HG02798 (cell line): ENCODE results near the gene CNKSR2.

Experiments
- ATAC-seq: cut with Tn5 transposase; IDR thresholded peaks from one replicate; pipeline ENCODE4 v1.9.1; 2021; ENCODE audit warnings: mild to moderate bottlenecking; ENCODE audit not compliant: unreplicated experiment, poor library complexity

CNKSR2 gene

DNA sequence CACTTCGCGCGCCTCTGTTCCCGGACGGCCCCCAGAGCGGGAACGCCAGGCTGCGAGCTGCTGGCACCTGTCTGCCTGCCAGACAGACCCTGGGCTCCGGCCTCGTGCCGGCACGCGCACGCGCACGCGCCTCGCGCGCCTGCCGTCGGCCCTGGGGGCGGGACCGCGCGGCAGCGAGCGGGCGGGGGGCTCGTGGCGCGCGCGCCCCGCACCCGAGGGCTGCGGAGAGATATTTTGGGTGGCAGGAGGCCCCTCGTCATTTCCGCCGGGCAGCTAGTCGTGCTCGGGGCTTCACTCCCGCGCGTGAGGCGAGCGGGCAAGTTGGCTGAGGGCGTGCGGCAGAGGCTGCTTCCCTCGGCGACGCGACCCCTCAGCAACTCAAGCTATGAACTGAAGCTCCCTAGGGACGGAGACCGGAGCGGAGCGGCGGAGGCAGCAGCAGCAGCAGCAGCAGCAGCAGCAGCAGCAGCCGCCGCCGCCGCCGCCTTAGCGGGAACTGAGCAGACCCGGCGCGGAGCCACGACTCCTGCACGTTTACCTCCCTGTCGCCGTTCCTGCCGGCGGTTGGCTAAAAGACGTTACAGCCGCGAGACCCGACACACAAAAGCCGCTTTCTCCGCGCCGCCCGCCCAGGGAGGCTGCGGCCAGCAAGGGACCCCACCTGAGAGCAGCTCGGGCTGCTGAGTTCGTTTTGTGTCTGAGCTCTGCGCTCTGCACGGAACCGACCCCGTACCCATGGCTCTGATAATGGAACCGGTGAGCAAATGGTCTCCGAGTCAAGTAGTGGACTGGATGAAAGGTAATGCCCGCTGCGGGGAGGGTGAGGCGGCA lies at the start of gene CNKSR2:
TSS of gene CNKSR2 (plus strand) at position 256 of the 831 bp plus-strand sequence. CDS start at position 736, 480 bp downstream.
- ATAC-seq, result peak; percentile 88

DNA sequence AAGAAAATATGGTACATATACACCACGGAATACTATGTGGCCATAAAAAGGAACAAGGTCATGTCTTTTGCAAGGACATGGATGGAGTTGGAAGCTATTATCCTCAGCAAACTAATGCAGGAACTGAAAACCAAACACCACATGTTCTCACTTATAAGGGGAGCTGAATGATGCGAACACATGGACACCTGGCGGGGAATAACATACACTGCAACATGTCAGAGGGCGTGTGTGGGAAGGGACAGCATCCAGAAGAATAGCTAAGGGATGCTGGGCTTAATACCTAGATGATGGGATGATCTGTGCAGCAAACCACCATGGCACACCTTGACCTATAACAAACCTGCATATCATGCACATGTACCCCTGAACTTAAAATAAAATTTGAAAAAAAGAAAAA lies 19.5 kb upstream of the CNKSR2 start:
- ATAC-seq, result no peak

DNA sequence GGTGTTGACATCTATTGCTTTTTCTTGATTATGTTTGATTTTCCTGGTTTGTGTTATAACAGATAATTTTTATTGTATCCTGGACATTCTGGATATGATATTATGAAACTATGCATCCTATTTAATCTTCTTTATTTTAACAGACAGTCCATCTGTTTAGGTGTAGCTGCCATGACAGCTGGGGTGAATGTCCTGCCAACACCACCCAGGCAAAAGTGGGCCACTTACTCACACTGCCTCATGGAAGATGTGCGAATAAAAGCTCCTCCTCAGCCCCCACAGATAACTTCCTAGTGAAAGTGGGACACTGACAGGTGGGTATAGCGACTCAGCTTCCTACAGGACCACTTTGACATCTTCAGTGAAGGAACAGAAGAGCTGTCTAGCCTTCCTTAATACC lies 18.4 kb upstream of the CNKSR2 start:
- ATAC-seq, result no peak

DNA sequence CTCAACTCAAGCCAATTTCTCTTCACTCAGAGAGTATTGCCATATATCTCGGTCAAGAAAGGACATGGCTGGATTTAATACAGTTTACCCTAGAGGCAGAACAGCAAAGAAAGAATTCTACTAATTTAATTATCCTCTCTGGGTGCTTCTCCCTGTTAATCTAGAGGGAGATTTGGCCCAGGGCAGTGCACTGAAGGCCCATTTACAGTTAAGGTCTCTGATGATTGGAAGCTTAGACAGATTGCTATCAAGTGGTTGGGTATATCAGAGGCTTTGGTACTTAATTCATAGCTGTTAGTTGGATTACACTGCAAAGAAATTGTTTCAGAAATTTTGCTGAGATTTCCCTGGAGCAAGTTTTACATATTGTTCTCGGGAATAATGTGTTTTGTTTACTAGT lies 4.6 kb upstream of the CNKSR2 start:
- no peak for ATAC-seq

DNA sequence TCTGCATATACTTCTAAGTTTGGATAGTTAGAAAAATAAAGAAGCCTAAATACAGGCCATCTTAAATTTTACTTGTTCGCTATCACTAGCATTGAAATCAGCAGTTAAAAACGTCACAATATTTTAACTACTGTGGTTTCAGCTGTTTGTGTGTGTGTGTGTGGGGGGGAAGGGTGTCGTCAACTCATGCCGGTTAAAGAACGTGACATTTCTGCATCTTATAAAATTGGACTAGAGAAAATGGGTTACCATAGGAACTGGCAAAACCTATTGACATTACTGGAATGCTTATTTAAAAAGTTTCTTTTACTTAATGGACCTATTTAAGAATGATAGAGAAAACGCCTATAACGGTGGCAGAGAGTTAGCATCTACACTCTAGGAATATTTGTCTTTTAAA lies 1.2 kb upstream of the CNKSR2 start:
- ATAC-seq, result no peak

DNA sequence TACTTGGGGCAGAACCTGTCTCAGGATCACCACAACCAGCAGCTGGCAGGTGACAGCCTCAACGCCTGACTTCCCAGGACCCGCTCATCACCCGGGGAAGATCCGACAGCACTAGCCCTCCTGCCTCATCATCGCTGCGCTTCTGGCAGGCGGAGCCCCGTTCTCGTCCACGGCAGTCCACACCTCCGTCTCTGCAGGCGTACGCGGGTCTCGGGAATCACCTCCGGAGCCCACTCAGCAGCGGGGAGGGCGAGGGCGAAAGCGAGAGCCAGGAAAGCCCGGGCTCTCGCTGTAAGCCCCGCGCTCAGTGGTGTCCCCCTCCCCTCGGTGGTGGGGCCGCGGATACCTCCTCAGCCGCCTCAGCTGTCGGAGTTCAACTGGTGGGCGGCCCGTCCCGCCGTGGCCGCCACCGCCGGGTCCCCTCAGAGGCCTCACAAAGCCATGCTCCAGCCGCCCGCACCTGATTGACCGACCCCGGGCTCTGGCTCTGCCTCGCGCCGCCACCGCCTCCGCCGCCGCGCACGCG lies 518 bp upstream of the CNKSR2 start:
- peak; percentile 31 for ATAC-seq

DNA sequence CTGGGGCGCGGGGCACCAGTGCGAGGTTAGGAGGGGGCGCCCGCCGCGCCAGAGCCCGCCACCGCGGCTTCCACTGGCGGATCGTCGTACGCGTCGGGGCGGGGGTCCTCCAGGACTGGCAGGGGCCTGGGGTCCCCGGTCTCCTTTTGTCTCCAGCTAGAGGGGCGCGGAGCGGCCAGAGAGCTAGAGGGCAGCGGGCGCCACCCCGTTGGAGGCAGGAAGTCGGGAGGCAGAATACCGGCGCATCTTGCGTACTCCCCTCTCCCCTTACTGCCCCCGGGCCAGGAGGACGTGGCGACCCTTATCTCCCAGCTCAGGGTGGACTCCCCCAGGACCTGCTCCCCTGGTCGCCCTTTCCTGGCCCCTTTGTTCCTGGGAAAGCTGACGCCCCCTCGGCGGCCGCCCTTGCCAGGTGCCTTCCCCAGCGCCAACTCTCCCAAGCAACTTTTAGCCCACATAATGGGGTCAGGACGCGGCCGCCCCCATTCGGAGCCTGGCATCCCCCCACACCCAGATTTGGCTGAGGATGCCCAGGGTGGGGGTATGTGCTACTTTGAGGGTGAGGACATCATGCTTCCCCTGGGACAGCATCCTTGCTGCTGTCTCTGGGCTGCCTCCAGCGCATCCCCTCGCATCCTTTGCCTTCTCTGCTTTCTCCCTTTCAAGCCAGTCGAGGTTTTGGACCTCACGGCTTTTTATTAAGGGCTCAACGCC lies 933 bp downstream of the CNKSR2 start:
- peak; percentile 16 for ATAC-seq

DNA sequence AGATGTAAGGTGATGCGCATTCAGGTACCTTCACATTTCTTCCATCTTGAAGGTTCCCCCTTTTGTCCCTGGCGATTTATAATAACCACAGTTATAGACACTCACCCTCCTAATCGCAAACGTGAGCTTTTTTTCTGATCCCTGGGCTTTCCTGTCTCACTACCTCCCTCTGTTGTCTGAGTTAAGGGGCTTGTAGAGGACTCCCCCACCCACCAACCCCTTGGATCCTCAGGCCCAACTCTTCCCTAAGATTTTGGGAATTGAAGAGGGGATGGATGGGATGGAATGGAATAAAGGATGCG lies 1.4 kb downstream of the CNKSR2 start:
- no peak for ATAC-seq

DNA sequence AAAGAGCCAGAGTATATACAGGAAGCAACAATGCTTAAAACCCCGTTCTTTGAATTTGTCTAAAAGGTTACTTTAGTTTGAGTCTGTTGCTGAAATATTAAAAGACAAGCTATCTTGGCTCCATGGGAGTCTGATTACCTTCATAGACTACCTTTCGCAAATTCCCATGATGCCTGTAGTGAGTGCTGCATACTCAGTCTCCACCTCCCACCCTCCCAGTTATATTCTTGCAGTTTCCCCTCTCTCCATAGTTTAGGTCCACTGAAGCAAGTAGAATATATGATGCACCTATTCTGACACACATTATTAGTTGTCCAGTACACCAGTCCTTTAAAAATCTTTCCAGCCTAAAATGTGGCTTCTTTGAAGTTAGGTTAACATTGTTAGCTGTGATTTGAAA lies 2.4 kb downstream of the CNKSR2 start:
- ATAC-seq, result no peak

DNA sequence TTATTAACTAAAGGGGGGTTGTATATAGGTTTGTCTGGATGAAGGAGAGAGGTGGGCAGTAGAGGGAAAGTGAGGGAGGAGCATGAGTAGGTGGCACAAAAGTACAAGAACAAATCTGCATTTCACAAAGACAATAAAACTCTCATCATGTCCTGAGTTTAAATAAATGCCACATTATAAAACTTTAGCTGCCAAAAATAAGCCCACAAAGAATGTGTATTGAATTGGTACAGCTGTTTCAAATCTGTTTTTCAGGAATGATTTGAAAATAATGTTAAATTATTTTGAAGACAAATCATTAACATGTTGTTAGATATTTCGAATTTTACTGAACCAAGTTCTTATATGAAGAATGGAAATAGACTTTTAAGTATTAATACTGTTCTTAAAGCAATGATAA lies 5.8 kb downstream of the CNKSR2 start:
- no peak for ATAC-seq

DNA sequence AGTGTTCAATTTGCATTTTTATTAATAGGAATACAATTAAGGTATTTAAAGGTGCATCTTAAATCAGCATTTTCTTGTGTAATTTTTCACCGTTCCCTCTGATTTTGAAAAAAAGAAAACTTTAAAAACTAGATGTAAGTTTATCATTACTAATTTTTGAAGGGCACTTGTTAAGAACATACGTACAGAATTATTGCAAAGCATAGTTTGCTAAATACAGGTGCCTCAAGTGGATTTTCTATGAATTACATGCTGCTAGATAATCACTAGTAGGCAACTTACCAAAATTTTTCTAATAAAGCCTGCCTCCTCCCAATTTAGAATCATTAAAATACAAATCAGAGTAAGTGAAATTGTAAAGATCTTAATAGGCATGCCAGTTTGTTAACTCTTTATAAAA lies 8.5 kb downstream of the CNKSR2 start:
- ATAC-seq, result no peak

DNA sequence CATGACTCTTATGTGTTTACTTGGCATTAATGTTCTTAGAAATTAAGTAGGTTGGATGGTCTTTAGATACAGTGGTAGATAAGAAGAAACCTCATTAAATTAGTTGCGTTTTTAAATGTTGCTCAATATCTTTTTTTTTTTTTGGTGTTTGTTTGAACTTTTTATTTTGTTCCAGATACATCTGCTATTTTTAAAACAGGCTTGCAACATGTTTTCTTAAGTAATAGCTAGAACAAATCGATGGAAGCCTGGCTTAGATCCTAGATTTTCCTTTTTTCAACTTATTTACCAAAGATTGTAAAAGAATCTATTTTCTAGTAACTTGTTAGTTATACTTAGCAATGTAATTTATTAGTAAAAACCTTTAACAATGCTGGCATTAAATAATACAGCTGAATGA lies 9.3 kb downstream of the CNKSR2 start:
- ATAC-seq, result no peak

DNA sequence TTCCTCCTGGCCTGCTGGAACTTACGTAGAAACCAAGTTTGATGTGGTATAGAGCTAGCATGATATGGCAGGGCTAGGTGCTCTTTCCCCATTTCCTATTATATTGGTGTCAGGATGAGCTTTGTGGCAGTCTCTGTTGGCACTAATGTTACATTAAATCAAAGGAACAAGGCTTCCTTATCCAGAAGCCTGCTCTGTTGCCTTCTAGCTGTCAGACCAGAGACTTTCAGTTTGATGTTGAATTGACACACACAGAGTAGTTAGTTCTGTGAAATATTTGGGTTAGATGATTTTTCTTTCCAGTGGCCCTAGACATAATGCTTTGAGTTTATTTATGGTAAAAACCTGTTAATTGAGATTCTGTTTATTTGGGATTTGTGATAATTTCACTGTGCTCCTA lies 10.0 kb downstream of the CNKSR2 start:
- ATAC-seq, result no peak

DNA sequence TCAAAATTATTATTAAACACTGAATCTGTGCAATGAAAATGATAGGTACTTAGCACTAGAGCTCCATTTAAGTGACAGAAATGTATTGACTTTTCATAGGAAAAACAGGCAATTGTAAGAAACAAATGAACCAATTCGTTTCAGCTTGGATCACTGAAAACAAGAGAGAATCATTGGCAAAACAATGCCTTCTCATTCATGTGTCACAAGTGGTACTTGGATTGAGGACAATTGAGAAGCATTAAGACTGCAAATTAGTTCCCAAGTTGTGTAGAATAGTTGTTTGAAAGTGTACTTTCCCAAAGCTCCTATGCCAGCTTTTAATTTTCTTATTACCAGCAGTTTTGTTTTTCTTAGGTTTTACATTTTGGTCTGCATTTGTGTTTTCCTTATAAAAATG lies 20.6 kb downstream of the CNKSR2 start:
- ATAC-seq, result no peak

DNA sequence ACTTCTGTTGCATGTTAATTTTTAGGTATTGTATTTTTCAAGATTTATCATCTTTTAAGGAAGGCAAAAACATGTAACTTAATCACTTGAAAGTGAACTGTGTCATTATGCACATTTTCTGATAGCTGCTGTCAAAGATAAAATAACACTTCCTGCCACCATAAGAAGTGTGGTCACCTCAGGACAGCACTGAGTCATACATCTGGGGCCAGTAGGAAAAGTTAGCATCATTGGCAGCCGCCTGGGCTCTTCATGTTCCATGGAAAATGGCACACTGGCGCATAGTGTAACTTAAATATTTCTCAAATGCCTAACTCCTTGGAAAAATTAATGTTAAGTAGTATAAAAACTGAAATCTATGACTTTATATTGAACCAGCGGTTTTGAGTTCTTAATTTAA lies 24.2 kb downstream of the CNKSR2 start:
- no peak for ATAC-seq

DNA sequence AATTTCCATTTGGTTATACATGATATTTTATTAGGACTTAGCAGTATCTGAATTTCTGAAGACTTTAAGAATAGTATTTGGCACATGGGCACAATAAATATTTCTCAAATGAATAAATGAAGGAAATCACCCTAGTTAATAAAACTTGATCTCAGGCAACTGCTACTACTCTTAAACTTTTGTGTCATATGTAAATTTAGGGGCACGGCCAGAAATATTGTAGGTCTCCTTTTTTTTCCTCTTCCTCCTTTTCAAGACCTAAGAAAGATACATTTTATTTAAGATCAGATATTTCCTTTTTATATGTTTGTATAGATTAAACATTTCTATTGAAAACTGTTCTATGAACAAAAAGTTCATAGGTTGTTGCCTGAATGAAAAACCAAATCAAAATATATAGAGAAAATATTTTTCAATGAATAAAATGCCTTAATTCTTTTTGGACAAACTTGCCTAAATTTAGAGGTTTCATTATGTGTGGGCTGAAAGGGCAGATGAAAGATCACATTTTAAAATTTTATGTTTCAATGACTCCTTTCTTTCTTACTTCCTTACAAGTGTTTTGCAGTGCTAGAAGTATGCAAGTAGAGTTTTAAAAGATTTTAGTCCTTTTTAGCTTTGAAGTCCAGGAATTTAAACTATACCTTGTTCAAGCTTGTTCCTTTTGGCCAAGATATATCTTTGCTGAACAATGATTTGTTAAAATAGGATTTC lies 26.3 kb downstream of the CNKSR2 start:
- ATAC-seq, result no peak

DNA sequence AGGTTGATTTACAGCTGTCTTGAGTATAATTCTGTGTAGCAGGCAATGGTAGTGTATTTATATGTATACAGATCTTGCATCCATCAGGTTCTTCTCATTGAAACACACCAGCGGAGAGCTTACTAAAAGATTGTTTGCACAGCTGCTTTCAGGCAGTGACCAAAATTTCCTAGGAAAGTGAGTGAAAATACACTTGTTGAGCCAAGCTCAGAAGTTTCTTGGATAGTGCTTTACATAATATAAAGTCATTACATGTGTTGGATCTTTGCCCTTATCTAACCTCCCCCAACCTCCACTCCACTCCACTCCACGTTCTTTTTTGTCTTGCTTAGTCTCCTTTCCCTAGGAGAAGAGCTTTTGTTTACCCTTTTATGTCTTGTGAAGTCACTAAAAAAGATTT lies 34.1 kb downstream of the CNKSR2 start:
- ATAC-seq, result no peak

DNA sequence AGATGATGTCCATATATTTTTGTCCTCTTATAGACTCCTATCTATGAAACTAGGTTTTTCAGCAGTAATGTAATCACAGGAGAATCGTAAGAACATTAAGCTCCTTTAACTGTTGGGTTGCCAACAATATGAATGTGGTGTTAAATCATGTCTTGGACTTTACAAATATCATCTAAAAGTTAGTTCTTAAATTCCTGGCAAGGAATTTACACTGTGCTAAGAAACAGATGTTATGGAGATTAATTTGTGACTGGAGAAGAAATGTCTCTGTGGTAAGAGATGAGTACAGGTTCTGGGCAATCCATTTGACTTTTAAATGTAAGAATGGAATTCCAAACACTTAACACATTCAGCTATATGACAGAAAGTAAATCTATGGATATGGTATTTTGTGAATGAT lies 34.6 kb downstream of the CNKSR2 start:
- ATAC-seq, result no peak

DNA sequence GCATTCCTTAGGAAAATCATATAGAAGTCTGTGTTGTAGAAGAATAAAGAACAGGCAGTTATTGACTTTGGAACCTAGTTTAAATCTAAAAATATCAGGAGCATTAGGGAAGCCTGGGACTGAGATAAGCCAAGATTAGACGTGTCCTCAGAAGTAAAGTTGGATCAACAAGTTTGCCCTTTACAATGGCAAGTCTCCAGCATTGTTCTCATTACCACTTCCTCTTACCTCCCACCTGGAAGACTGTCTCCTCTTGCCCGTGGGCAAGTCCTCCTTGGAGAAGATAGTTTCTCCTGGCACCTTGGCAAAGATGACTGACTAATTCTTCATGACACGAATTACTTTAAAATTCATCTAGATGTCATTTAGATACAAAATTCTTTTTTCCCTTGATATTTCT lies 37.8 kb downstream of the CNKSR2 start:
- no peak for ATAC-seq

DNA sequence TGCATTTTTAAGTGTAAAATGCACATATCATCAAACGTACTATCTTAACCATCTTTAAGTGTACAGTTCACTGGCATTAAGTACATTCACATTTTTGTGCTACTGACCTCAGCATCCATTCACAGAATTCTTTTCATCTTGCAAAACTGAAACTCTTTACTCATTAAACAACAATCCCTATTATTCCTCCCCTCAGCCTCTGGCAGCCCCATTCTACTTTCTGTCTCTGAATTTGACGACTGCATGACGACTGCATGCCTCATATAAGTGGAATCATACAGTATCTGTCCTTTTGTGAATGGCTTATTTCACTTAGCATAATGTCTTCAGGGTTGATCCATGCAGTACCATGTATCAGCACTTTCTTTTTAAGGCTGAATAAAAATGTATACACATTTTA lies 38.7 kb downstream of the CNKSR2 start:
- ATAC-seq, result no peak

DNA sequence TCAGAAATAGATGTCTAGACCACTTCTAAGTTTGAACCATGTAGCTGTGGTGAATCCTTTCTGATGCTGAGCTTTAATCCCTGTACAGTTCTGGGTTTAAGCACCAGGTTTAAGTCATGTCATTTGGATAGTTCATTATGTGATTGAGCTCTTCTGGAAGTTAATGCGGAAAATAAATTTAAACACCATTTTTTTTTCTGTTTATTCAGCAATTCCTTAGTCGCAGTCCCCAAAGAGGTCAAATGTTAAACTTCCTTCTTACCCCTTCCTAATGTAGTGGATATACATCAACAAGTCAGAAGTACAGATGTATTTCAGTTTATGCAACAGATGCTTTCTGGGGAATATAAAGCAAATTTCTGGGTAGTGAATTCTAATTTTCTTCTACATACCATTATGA lies 52.9 kb downstream of the CNKSR2 start:
- no peak for ATAC-seq
